UCSD-AML1 (cell line): ENCODE results near the gene MAGI2.

Experiments used
- DNase-seq: peaks from one replicate; lab custom pipeline; 2025; ENCODE audit not compliant: unreplicated experiment; lab: John Stamatoyannopoulos, UW

The MAGI2 gene

DNA sequence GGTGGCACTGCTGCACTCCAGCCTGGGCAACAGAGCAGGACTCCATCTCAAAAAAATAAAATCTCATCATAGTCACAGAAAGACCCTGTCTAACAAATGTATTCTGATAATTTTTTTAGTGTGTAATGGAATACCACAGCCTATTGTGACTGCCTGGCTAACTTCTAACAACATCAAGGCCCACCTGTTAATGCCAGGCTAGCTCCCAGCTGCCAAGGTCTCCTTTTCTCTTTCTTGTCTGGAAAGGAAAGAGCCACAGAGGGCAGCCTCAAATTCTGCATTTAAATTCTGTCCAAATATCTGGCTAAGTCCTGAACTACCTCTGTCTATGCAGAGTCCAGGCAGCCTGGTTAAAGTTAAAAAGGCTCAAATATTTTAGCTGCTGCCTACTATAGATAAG is 700.9 kb downstream of the MAGI2 start:
- no peak for DNase-seq

DNA sequence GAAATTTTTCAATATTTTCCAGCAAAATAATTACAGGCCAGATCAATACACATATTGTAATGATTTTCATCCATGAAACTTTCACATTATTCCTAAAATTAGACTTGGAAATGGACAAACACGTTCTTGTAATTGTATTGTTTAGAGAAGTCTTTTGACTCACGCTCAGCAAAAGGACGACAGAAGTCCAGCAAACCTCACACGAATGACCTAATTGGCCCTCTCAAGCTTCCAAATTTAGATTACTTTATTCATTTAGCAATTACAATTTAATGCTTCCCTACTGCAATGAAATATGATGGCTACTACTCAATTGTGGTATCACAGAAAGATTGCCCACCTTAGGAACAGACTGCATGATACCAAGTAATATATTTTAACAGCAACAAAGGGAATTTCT is 702.2 kb downstream of the MAGI2 start:
- no peak for DNase-seq

DNA sequence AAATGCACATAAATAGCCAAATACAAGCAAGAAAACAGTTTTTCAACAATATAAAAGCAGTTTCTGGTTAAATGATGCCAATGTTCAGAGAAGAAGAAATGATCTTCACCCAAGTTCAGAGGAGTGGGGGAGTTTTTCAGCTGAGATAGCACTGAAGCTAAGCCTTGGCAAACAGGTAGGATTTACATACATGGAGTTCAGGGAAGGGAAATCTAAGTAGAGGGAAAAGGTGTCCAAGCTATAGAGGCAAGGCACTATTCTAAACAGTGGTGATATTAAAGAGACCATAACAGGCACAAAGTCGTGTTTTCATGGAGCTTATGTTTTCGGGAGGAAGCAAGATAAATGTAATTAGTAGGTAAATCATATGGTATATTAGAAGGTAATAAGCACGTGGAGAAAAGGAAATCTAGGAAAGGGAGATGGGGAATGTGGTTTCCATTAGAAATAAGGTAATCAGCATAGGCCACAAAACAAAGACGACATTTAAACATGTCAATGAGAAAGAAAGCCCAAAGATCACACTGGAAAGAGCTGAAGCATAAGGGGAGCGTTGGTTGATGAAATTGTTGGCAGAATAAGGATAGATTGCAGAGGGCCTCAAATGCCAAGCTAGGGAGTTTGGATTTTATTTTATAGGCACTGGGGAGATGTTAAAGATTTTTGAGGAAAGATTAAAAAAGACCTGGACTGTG is 704.3 kb downstream of the MAGI2 start:
- DNase-seq: no peak

DNA sequence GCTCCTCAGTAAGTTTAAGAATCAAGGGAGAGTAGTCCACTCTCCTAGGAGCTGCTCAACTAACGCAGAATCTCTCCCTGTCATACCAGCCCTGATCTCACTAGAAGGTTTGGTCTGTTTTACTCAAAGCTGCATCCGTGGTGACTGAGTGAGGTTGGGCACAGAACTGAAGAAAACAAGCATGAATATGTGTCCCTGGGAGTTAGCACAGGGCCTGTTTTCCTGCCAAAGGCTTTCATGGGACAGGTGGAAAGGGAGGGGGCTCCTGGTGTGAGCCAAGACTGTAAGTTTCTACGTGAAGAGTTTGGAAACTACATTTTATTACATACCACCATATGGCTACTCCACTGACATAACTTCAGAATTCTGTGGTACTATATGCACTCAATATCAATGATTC is 705.9 kb downstream of the MAGI2 start:
- no peak for DNase-seq

DNA sequence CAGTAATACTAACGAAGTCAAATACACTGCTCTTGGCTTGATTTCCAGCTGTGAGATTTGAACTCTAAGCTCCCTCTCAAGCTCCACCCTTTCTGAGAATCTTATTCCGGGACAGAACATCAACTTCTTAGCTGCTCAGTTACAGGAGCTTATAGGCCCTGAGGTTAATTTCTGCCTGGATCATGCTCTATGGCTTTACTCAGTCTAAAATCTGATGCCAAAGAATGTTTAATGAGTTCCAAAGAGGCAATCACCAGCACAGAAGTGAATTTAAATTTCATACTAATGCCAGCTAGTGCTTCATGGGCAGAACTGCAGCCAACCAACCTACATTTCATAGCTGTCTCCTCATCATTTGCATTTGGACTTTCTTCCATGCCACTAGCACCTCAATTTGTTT is 707.2 kb downstream of the MAGI2 start:
- no peak for DNase-seq

DNA sequence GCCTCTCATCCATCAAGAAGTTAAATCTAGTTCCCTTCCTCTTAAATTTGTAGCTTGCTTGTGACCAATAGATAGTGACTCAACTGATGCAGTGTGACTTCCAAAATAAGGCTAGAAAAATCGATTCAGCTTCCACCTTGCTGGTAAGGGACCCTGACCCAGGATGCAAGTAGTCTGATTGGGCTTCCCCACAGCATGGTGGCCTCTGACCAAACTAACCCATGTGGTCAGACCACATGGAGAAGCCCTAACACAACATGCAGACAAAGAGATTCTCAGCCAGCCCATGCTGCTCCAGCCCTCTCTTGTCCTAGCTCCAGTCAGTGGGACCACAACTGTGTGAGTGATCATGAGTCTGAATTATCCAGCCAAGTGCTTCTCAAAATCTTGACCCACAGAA is 710.8 kb downstream of the MAGI2 start:
- no peak for DNase-seq

DNA sequence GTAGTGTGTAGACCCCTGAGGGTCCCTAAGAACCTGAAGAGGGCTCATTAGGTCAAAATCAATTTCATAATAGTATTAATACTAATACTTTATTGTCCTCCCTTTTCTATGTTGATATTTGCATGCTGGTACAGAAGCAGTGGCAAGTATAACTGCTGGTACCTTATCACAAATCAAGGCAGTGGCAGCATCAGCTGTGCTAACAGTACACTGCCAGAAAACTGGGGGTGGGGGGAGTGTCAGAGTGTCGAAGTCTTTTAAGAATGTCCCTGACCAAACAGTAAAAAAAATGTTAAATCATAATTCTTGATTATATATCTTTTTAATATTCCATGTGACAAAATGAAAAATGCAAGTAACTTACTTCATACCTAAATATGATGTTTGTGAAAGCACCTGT is 716.9 kb downstream of the MAGI2 start:
- DNase-seq: no peak

DNA sequence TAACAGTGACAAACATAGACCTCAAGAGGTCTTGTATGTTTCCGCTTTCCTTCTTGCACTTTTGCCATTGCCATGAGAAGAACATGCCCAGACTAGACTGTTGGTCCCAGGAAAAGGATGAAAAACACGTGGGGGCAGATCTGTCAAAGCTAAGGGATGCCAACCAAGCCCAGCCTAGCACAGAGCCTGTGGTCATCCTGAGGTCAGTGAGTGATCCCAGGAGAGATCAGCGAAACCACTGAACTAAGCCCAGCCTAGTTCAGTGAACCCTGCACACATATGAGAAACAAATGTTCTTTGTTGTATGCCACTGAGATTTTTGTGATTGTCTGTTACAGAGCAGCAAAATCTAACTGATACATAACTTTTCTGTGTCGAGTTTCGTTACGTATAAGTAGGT is 718.8 kb downstream of the MAGI2 start:
- no peak for DNase-seq

DNA sequence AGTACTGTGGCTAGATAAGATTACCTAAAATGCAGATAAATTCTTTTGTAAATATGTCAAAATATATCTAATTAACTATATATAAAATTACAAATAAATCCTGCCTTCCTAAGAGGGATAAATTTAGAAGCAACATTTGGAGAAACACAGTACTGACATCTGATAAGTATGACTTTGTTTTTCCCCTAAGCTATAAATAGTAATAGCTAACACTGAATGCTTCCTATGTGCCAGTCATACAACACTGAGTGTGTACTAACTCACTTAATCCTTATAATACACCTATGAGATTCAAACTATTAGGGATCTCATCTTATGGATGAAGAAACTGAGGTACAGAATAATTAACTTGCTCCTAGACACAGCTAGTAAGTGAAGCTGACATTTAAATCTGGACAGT is 733.4 kb downstream of the MAGI2 start:
- DNase-seq: no peak

DNA sequence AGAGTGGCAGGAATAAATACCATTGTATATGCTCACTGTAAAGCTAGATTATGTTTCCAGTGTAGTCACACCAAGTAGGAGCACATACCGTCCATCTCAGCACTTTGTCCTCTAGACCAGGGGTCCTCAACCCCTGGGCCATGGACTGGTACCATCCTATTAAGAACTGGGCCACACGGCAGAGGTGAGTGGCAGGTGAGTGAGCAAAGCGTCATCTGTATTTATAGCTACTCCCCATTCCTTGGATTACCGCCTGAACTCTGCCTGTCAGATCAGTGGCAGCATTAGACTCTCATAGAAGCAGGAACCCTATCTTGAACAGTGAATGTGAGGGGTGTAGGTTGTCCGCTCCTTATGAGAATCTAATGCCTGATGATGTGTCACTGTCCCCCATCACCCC is 735.3 kb downstream of the MAGI2 start:
- DNase-seq: no peak

DNA sequence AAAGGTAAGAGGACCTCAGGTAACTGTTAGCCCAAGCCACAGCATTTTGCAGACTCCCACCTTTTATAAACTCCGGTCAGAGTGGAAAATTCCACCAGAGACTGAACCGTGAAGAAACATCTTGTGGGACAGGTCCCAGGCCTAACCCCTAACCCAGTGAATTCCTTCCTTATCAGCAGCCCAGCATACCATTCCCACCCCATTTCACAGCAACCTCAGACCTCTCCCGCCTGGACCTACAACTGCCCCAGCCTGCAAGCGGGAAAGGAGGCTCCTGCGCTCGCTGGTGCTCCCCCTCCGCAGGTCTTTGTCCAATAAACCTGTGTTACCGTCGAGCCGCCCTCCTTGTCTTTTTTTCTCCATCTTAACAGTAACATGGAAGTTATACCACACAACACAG is 736.6 kb downstream of the MAGI2 start:
- DNase-seq: no peak

DNA sequence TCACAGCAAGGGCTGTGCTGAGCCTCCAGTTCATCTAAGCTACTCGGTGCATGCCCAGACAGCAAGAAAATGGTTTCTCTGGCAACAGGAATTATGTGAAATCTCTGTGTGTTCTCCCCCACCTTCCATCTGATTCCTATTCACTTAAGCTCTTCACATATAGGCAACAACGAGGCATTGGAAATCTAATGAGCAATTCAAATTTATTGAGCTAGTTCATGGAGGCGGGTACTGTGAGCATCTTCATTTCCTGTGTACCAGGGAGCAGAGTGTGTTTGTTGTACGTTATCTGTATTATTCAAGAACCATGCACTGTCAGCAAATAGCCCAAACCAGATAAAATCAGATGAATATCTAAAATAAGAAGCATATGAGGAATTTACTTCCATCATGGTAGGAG is 739.1 kb downstream of the MAGI2 start:
- no peak for DNase-seq

DNA sequence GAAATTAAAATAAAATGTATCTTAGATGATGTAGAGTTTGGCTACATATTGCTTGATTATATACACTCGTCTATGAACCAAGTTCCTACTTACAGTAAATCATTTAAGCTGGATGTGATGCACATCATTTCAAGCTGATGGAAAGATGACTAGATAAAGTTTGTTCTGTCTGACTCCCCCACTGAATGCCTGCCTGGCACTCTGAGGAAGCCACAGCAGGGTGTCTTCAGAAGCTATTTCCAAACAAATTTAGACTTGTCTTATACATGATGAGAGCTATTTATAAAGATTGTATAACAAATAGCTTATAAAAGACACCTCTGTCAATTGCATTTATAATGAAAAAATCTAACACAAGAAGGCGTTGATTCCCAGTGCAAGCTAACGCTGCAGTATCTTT is 741.4 kb downstream of the MAGI2 start:
- DNase-seq: no peak

DNA sequence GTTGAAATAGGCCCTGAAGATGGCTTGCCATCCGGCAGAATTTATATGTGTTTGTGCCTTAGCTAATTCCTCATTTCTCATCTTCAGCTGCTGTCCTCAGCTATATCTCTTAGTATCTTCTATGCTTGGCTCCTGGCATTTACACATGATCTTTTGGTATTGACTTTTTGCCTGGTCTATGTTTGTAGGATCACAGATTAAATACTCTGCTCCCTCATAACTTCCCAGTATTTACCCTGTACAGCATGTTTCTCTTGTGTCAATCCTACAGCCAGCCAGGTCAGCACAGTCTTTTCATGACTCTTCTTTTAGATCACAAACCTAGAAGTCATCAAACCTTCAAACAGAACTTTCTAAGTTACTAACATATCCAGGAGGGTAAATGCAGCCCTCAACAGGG is 743.8 kb downstream of the MAGI2 start:
- no peak for DNase-seq

DNA sequence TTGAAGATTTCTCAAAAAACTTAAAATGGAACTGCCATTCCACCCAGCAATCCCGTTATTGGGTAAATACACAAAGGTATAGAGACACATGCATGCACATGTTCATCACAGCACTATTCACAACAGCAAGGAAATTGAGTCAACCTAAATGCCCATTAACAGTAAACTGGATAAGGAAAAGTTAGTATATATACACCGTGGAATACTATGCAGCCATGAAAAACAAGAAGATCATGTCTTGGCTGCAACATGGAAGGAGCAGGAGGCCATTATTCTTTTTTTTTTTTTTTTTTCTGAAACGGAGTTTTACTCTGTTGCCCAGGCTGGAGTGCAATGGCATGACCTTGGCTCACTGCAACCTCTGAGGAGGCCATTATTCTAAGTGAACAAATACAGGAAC is 749.0 kb downstream of the MAGI2 start:
- DNase-seq: no peak

DNA sequence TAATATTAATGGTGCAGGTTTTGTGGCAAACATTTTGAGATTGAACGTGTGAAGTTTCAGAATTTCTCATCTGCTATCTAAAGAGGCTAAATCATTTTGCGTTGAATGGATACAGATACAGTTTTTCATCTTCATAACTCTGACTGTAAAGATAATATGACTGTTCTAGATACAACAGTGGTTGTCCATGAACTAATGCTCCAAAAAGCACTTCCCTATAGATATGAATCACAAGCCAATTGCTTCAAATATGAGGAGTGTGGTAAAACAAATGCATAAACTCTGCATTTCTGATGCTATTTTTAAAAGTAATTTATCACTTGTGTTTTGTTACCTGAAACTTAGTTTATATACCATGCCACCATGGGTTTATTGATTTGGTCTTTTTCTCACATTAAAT is 750.1 kb downstream of the MAGI2 start:
- no peak for DNase-seq

DNA sequence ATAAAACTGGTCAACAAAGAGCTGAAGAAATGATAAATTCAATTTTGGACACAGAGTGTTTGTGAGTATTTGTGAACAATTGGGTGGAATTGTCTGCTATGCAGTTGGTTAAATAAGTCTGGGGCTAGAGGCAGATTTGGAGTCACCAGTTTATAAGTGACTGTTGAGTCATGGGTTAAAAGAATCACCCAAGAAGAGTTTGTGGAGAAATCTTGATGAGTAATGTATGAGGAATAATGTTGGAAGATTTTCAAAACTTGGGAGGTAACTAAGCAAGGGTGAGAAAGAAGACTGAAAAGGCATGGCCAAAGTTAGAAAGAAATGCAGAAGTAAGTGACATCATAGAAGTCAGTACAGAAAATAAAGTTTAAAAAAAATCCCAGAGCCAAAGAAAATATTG is 750.7 kb downstream of the MAGI2 start:
- DNase-seq: no peak

DNA sequence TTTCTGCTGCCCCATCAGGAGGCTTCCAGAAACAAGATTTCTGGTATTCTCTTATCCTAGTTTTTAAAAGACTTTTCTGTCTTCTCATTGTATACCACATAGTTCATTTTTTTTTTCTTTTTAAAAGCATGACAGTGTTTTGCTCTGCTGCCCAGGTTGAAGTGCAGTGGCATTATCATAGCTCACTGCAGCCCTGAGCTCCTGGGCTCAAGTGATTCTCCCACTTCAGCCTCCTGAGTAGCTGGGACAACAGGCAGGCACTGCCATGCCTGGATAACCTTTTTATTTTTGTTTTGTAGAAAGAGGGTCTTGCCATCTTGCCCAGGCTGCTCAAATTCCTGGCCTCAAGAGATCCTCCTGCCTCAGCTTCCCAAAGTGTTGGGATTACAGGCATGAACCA is 757.6 kb downstream of the MAGI2 start:
- DNase-seq: no peak

DNA sequence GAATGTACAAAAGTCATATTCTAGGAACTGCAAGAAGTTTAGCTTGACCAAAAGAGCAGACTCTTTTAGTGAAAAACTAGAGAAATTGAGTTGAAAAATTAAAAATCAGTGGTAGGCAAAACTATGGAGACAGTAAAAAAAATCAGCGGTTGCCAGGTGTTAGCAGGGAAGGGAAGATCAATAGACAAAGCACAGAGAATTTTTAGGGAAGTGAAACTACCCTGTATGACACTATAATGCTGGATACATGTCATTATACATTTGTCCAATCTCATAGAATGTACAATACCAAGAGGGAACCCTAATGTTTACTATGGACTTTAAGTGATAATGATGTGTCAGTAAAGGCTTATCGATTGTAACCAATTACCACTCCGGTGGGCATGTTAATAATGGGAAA is 761.9 kb downstream of the MAGI2 start:
- DNase-seq: no peak

DNA sequence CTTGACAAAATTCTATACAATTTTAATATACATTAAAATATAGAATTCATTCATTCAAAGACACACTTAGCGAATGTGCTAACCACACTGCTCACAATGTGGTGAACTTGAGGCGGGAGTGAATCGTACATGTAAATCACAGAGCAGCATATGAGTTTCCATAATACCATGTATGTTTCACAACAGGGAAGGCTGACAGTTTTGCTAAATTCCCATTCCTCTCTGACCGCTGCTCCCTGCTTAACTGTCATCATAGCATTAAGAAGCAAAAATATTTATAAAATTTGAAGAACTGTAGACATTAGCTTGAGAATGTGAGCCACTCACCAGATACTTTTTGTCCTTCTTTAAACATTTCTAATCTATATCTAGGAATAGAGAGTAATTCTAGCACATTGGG is 763.3 kb downstream of the MAGI2 start:
- no peak for DNase-seq

DNA sequence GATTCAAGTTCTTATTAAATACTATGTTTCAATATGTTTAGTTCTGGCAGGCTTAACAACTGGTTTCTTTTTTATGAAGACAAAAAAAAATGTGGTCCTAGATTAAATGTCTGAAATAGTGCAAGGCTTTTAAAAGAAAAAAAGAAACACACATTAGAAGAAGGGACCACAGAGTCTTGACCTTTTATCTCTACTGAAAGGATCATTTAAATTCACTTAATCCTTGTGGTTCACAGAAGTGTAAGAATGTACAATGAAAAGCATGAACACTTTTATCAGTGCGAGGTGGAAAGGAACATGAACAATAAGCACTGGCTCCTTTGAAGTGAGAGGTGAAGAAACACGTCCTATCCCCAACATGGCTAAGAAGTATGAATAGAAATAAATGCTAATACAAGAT is 765.1 kb downstream of the MAGI2 start:
- no peak for DNase-seq

DNA sequence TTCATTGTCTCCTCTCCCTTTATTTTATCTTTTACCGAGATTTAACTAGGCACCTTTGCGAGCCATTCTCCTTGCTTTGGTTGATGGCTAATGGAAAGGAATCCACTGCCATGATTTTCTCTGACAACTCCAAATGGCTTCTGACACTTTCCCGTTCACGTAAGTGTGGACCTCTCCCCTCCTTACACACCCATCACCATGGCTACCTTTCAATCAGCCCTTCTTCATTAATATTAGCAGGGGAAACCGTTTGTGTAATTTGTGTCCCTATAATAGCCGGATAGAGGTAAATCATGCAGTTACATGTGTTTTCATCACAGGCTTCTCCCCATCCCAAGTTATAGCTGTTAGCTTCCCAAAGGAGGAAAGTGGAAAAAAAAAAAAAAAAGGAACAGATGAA is 767.3 kb downstream of the MAGI2 start:
- DNase-seq: no peak

DNA sequence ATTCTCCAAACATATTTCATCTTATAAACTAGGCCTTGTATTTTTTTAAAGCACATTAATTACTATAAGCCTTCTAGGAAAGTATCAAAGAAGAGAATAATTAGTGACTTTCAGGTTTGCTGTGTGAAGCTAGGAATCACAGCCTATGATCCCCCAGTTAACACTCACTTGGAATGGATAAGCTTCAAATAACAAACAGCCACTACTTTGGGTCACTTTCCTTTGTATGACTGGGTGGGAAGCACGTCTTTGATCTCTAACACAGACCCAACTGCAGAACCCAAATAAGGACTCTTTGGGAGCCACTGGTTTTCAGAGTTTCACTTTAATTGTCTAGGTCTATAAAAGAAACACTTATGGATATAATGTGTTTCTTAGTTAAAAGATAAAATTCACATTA is 769.3 kb downstream of the MAGI2 start:
- no peak for DNase-seq

DNA sequence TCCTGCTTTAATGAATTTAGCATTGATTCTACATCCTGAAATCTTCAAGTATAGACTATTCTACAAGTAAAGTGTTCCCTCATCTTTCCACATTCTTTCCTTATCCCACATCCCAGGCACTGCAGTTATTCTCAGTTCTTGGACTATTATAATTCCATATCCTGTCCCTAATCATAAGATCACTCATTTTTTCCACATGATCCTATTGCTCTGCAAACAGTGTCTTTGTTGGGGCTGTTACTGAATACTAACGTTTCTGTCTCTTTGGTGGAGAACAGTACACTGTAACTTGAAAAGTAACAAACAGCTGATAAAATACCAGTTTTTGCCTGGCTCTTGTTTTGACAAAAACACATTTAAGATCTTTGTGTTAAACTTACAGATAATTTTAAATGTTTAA is 769.9 kb downstream of the MAGI2 start:
- no peak for DNase-seq
